Measurements from ENCODE around the gene CDHR2.
A peak's percentile ranks its signal among the peaks of the same experiment; 100 is the strongest.

Gene CDHR2

DNA sequence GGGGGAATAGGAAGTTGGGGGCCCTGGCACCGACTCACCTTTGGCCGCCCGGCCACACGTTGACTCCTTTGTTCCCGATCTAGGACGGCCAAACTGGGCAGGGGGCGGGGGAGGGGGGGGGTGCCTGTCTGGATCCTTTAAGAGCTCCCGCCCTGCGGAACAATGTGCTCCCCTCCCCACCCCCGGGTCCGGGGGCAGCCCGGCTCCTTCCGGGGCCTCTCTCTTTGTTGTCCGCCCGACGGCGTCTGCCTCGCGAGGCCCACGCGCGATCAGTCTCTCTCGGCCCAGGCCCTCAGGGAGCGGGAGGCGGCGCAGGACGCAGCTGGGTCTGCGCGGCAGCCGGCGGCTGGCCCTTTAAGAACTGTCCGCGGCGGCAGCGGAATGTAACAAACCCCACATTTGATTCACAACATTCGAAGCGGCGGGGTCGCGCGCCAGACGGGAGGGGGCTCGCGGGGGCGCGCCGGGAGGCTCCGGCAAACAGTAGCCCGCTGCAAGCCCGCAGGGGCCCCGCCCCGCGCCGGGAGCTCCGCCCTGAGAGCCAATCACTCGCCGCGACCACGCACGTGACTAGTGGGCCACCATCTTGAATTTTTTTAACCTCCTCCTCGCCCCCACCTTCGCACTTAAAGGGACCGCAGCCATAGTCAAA lies 12.1 kb upstream of the CDHR2 start, which contains the start of gene RNF44:
TSS of gene RNF44 (minus strand) at position 501 of the 652 bp plus-strand sequence. CDS start 4,930 bp downstream, outside the sequence.
- Histone ChIP-seq H3K27ac (ENCODE audit: low read depth, low read length) (peak within 1 kb of the TSS; percentile 91), H3K79me1 (ENCODE audit: low read length) (peaks cover 17% of the 10 kb centered on the region), H3K9ac (ENCODE audit: low read length) (peak within 1 kb of the TSS; percentile 90), H3K9me3 (ENCODE audit: insufficient read depth, low read depth, low read length) (peaks cover under 1% of the 10 kb centered on the region), H2AK5ac (ENCODE audit: low read length) (peak within 1 kb of the TSS; percentile 36), H3K18ac (ENCODE audit: low read length) (peak within 1 kb of the TSS; percentile 58), H3K4ac (ENCODE audit: low read depth, low read length) (peak within 1 kb of the TSS; percentile 84), H2BK12ac (ENCODE audit: low read length) (no peak within 1 kb of the TSS), H3K23ac (ENCODE audit: low read length) (no peak within 1 kb of the TSS), H3K14ac (ENCODE audit: low read length) (peak within 1 kb of the TSS; percentile 78), H3K79me2 (ENCODE audit: control insufficient read depth, insufficient read depth, low read length, poor library complexity) (peaks cover 29% of the 10 kb centered on the region), H3K27me3 (ENCODE audit: insufficient read depth, low read length) (no peaks in the 10 kb centered on the region), H3K36me3 (ENCODE audit: control insufficient read depth in 1 of 2, insufficient read depth in 2 of 2, low read length in 2 of 2) (peaks cover 15 to 21% of the 10 kb centered on the region in 2 experiments), H4K8ac (ENCODE audit: low read depth, low read length) (peak within 1 kb of the TSS; percentile 90), H3K4me3 (ENCODE audit: low read depth, low read length) (peak within 1 kb of the TSS; percentile 87), H2AFZ (ENCODE audit: insufficient read depth, low read length, poor library complexity) (peak within 1 kb of the TSS; percentile 41), H4K91ac (ENCODE audit: low read depth, low read length) (peak within 1 kb of the TSS; percentile 87), H2BK5ac (ENCODE audit: low read depth, low read length, poor library complexity) (peak within 1 kb of the TSS; percentile 81), H2BK120ac (ENCODE audit: insufficient read depth, low read length, poor library complexity) (peak within 1 kb of the TSS; percentile 79), H3K4me1 (ENCODE audit: control insufficient read depth in 1 of 2, insufficient read depth in 2 of 2, low read length in 2 of 2) (peaks cover 13 to 20% of the 10 kb centered on the region in 2 experiments), H4K12ac (ENCODE audit: low read depth, low read length) (peak within 1 kb of the TSS; percentile 65), H3K4me2 (ENCODE audit: low read length) (peak within 1 kb of the TSS; percentile 83)
- WGBS (ENCODE audit: extremely low coverage, insufficient coverage, insufficient read length) = no CpG with 5 or more reads among the region's 63 CpGs
- DNase-seq = peak; percentile 94 to 95

DNA sequence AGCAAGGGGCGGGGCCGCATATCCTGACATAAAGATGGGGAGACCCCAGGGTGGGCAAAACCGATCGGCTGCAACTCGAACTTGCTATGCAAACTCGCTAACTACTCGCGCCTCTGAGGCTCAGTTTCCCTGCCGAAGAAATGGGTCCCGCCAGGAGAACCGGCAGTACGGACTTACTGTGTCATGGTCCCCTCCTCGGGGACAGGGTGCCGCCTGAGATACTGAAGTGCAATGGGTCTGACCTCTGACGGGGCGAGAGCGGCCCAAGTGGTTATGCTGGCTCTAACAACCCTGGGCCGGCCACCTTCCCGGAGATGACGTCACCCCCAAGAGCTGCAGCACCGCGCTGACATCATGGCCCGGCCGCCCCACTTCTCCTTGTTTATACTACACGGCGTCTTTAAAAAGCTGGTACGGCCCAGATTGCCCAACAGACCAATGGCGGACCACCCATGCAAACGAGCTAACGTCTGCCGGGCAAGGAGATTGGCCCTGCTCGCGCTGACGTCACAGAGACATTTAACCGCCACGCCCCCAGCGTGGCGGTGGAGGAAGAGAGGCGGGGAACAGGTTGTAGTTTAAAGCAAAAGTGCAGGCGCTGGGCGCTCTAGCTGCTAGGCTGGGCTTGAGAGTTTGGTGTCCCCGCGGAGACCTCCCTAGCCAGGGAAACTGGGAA lies 11.4 kb upstream of the CDHR2 start:
- H2AFZ ChIP-seq (ENCODE audit: insufficient read depth, low read length, poor library complexity) = peak overlapping the region; percentile 41
- no peak overlapping the region for H2BK12ac ChIP-seq (ENCODE audit: low read length)
- no peaks in the 10 kb centered on the region for H3K27me3 ChIP-seq (ENCODE audit: insufficient read depth, low read length)
- peak overlapping the region; percentile 84 for H4K91ac ChIP-seq (ENCODE audit: low read depth, low read length)
- peak overlapping the region; percentile 63 for H3K27ac ChIP-seq (ENCODE audit: low read depth, low read length)
- H3K14ac ChIP-seq (ENCODE audit: low read length) = peak overlapping the region; percentile 76
- H3K4me2 ChIP-seq (ENCODE audit: low read length) = peak overlapping the region; percentile 74
- H4K8ac ChIP-seq (ENCODE audit: low read depth, low read length) = peak overlapping the region; percentile 90
- peak; percentile 99 for DNase-seq
- no peak overlapping the region for H3K23ac ChIP-seq (ENCODE audit: low read length)
- H3K79me1 ChIP-seq (ENCODE audit: low read length) = peaks cover 20% of the 10 kb centered on the region
- H2AK5ac ChIP-seq (ENCODE audit: low read length) = peak overlapping the region; percentile 36
- H3K4me1 ChIP-seq (ENCODE audit: control insufficient read depth in 1 of 2, insufficient read depth in 2 of 2, low read length in 2 of 2) = peaks cover 18 to 26% of the 10 kb centered on the region in 2 experiments
- H3K9ac ChIP-seq (ENCODE audit: low read length) = peak overlapping the region; percentile 19
- peaks cover 3% of the 10 kb centered on the region for H3K9me3 ChIP-seq (ENCODE audit: insufficient read depth, low read depth, low read length)
- peak overlapping the region; percentile 77 for H3K4me3 ChIP-seq (ENCODE audit: low read depth, low read length)
- peak overlapping the region; percentile 52 for H3K18ac ChIP-seq (ENCODE audit: low read length)
- peak overlapping the region; percentile 33 for H3K4ac ChIP-seq (ENCODE audit: low read depth, low read length)
- H2BK5ac ChIP-seq (ENCODE audit: low read depth, low read length, poor library complexity) = peak overlapping the region; percentile 81
- WGBS (ENCODE audit: extremely low coverage, insufficient coverage, insufficient read length) = no CpG with 5 or more reads among the region's 43 CpGs
- H3K79me2 ChIP-seq (ENCODE audit: control insufficient read depth, insufficient read depth, low read length, poor library complexity) = peaks cover 29% of the 10 kb centered on the region
- peak overlapping the region; percentile 79 for H2BK120ac ChIP-seq (ENCODE audit: insufficient read depth, low read length, poor library complexity)
- peak overlapping the region; percentile 65 for H4K12ac ChIP-seq (ENCODE audit: low read depth, low read length)
- H3K36me3 ChIP-seq (ENCODE audit: control insufficient read depth in 1 of 2, insufficient read depth in 2 of 2, low read length in 2 of 2) = peaks cover 10 to 18% of the 10 kb centered on the region in 2 experiments

DNA sequence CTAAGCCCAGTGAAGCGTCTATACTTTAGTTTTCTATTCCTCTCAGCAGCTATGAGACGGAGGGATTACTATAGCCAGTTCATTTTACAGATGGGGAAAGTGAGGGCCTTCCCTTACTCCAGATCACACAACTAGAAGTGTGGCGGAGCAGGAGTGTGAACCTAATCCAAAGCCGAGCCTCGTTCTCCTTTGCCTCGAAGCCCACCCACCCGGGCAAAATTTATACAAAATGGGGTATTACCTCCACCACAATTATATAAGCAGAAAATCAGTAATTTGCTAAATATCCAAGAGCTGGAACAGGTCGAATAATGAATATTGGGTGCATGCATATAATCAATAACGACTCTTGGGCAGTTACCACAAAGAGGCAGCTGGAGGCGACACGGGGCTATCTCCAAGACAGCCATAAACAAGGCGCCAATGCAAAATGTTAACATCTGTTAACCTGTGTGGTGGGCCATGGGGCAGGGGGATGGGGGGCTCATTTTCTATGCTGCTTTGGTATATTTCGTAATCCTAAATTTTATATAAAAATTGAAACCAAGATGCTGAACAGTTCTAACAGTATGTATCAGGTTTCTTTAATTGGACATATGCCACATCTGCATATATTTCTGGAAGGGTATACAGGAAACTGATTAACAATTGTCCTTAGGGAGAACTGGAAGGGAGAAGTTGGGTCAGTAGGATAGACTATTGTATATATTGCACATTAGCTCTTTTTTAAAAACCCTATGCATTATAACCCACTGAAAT lies 10.7 kb upstream of the CDHR2 start:
- no peak overlapping the region for H2BK12ac ChIP-seq (ENCODE audit: low read length)

DNA sequence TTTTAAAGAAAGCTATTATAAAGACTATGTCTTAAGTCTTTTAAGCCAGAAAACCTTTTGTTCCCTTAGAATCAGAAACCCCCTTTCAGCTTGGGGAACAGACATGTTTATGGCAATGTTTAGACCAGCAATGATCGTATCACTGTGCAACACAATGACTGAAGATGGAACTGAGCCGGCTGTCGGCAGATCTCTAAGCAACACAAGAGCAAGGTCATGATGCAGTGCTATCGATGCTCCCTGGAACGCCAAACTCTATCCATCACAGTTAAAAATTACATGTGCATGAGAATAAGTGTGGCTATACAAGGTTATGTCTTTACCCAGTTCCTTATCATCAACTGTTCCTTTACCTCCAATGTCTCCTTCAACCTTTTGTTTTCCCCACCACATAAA lies 10.2 kb upstream of the CDHR2 start:
- Histone ChIP-seq H4K12ac (ENCODE audit: low read depth, low read length) (no peak overlapping the region), H3K79me2 (ENCODE audit: control insufficient read depth, insufficient read depth, low read length, poor library complexity) (peaks cover 24% of the 10 kb centered on the region), H3K27ac (ENCODE audit: low read depth, low read length) (no peak overlapping the region), H3K9ac (ENCODE audit: low read length) (no peak overlapping the region), H3K4me2 (ENCODE audit: low read length) (no peak overlapping the region), H3K14ac (ENCODE audit: low read length) (no peak overlapping the region), H3K4ac (ENCODE audit: low read depth, low read length) (no peak overlapping the region), H2BK120ac (ENCODE audit: insufficient read depth, low read length, poor library complexity) (no peak overlapping the region), H3K9me3 (ENCODE audit: insufficient read depth, low read depth, low read length) (peaks cover 3% of the 10 kb centered on the region), H3K18ac (ENCODE audit: low read length) (no peak overlapping the region), H3K4me1 (ENCODE audit: control insufficient read depth in 1 of 2, insufficient read depth in 2 of 2, low read length in 2 of 2) (peaks cover 18 to 28% of the 10 kb centered on the region in 2 experiments), H4K91ac (ENCODE audit: low read depth, low read length) (no peak overlapping the region), H2AK5ac (ENCODE audit: low read length) (no peak overlapping the region), H3K4me3 (ENCODE audit: low read depth, low read length) (no peak overlapping the region), H2BK5ac (ENCODE audit: low read depth, low read length, poor library complexity) (no peak overlapping the region), H2BK12ac (ENCODE audit: low read length) (no peak overlapping the region), H3K79me1 (ENCODE audit: low read length) (peaks cover 23% of the 10 kb centered on the region), H3K23ac (ENCODE audit: low read length) (no peak overlapping the region), H3K36me3 (ENCODE audit: control insufficient read depth in 1 of 2, insufficient read depth in 2 of 2, low read length in 2 of 2) (peaks cover 7 to 10% of the 10 kb centered on the region in 2 experiments), H4K8ac (ENCODE audit: low read depth, low read length) (no peak overlapping the region), H2AFZ (ENCODE audit: insufficient read depth, low read length, poor library complexity) (no peak overlapping the region), H3K27me3 (ENCODE audit: insufficient read depth, low read length) (no peaks in the 10 kb centered on the region)
- no peak for DNase-seq
- no CpG with 5 or more reads among the region's 5 CpGs for WGBS (ENCODE audit: extremely low coverage, insufficient coverage, insufficient read length)

More for the DNA sequence above, 10.7 kb upstream of the CDHR2 start:
- peak overlapping the region; percentile 64 for H3K4me2 ChIP-seq (ENCODE audit: low read length)
- H2BK5ac ChIP-seq (ENCODE audit: low read depth, low read length, poor library complexity) = no peak overlapping the region
- H3K27me3 ChIP-seq (ENCODE audit: insufficient read depth, low read length) = no peaks in the 10 kb centered on the region
- H2AK5ac ChIP-seq (ENCODE audit: low read length) = no peak overlapping the region
- peak overlapping the region; percentile 16 for H3K9ac ChIP-seq (ENCODE audit: low read length)
- H2AFZ ChIP-seq (ENCODE audit: insufficient read depth, low read length, poor library complexity) = no peak overlapping the region
- no peak for DNase-seq
- no peak overlapping the region for H3K18ac ChIP-seq (ENCODE audit: low read length)
- H3K27ac ChIP-seq (ENCODE audit: low read depth, low read length) = no peak overlapping the region
- H3K79me1 ChIP-seq (ENCODE audit: low read length) = peaks cover 21% of the 10 kb centered on the region
- no peak overlapping the region for H2BK120ac ChIP-seq (ENCODE audit: insufficient read depth, low read length, poor library complexity)
- WGBS (ENCODE audit: extremely low coverage, insufficient coverage, insufficient read length) = no CpG with 5 or more reads among the region's 13 CpGs
- H3K4ac ChIP-seq (ENCODE audit: low read depth, low read length) = no peak overlapping the region
- peaks cover 18 to 28% of the 10 kb centered on the region in 2 experiments for H3K4me1 ChIP-seq (ENCODE audit: control insufficient read depth in 1 of 2, insufficient read depth in 2 of 2, low read length in 2 of 2)
- no peak overlapping the region for H3K14ac ChIP-seq (ENCODE audit: low read length)
- H3K4me3 ChIP-seq (ENCODE audit: low read depth, low read length) = no peak overlapping the region
- H4K91ac ChIP-seq (ENCODE audit: low read depth, low read length) = no peak overlapping the region
- no peak overlapping the region for H4K12ac ChIP-seq (ENCODE audit: low read depth, low read length)
- H3K36me3 ChIP-seq (ENCODE audit: control insufficient read depth in 1 of 2, insufficient read depth in 2 of 2, low read length in 2 of 2) = peaks cover 7 to 15% of the 10 kb centered on the region in 2 experiments
- peaks cover 3% of the 10 kb centered on the region for H3K9me3 ChIP-seq (ENCODE audit: insufficient read depth, low read depth, low read length)
- H4K8ac ChIP-seq (ENCODE audit: low read depth, low read length) = no peak overlapping the region
- H3K23ac ChIP-seq (ENCODE audit: low read length) = no peak overlapping the region
- peaks cover 26% of the 10 kb centered on the region for H3K79me2 ChIP-seq (ENCODE audit: control insufficient read depth, insufficient read depth, low read length, poor library complexity)
